Epithelial cell of esophagus (primary cell): Measurements from ENCODE around the gene TDRD12.
"Not testable (repeated sequence)": the region's sequence is repeated elsewhere in the genome, so short reads cannot be mapped to it uniquely, and the experiment has no call there.

Source experiments
- DNase-seq: peaks from one replicate; pipeline ENCODE4 v3.0.0; 2010; ENCODE audit warnings: low read depth
- H3K4me3 ChIP-seq: 2 replicates; pipeline ENCODE4 v1.5.1; 2011; ENCODE audit warnings: mild to moderate bottlenecking, low read length, control low read depth
- CTCF ChIP-seq: IDR thresholded peaks from 2 replicates; pipeline ENCODE4 v1.5.1; 2011; ENCODE audit warnings: low read depth, mild to moderate bottlenecking, low read length, control low read depth, inconsistent platforms; ENCODE audit not compliant: insufficient read depth; ENCODE audit errors: missing control alignments

TDRD12 gene

GRCh38 chr19:32865326-32865725 lies 145.8 kb downstream of the TDRD12 start:
- no peak for DNase-seq
- no peak for TF ChIP-seq CTCF
- H3K4me3 ChIP-seq: no peak overlapping the region

GRCh38 chr19:32866061-32866460 lies 146.5 kb downstream of the TDRD12 start:
- DNase-seq: no peak
- TF ChIP-seq CTCF: no peak
- no peak overlapping the region for H3K4me3 ChIP-seq

- DNase-seq: no peak
- no peak overlapping the region for H3K4me3 ChIP-seq
- no peak for TF ChIP-seq CTCF
Measured at GRCh38 chr19:32866564-32867265, 147.1 kb downstream of the TDRD12 start.

GRCh38 chr19:32867436-32867835 lies 147.9 kb downstream of the TDRD12 start:
- DNase-seq: peak; percentile 13

GRCh38 chr19:32868206-32868950 lies 148.8 kb downstream of the TDRD12 start:
- TF ChIP-seq CTCF: no peak
- DNase-seq: no peak
- no peak overlapping the region for H3K4me3 ChIP-seq

More at GRCh38 chr19:32867436-32867835, 147.9 kb downstream of the TDRD12 start:
- not testable (repeated sequence) for H3K4me3 ChIP-seq

- no peak within 1 kb of the TSS for H3K4me3 ChIP-seq
- TF ChIP-seq CTCF: no peak
- DNase-seq: no peak
Measured at GRCh38 chr19:32869369-32869965, 149.9 kb downstream of the TDRD12 start, which contains the start of gene SLC7A9. Gene SLC7A9 (minus strand): TSS chr19:32869767. CDS start chr19:32868534, 1,233 bp downstream.

GRCh38 chr19:32869966-32870573 lies 150.5 kb downstream of the TDRD12 start:
- no peak for TF ChIP-seq CTCF
- H3K4me3 ChIP-seq: no peak overlapping the region
- no peak for DNase-seq
